ENCODE data around the gene MAGEL2.

DNA sequence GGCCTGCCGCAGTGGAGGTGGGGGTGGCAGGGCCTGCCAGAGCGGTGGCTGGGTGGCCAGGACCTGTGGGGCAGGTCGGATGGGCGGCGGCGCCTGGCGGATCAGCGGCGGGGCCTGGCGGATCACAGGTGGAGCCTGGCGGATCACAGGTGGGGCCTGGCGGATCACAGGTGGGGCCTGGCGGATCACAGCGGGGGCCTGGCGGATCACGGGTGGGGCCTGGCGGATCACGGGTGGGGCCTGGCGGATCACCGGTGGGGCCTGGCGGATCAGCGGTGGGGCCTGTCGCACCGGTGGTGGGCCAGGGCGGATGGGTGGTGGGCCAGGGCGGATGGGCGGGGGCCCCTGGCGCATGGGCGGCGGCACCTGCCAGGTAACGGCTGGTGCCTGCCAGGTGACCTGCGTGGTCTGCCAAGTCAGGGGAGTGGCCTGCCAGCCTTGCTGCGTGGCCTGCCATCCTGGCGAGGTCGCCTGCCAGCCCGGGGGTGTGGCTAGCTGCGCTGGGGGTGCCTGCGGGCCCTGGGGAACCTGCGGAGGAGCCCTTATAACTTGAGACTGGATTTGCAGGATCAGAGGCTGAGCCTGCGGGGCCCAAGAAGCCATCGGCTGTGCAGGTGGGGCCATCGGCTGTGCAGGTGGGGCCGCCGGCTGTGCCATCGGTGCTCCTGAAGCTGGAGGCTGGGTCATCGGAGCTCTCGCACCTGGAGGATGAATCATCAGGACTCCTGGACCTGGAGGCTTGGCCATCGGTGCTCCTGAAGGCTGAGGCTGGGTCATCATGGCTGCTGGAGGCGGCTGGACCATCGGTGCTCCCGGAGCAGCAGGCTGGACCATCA lies 1.3 kb downstream of the MAGEL2 start:
- TF ChIP-seq, protein P1, sequence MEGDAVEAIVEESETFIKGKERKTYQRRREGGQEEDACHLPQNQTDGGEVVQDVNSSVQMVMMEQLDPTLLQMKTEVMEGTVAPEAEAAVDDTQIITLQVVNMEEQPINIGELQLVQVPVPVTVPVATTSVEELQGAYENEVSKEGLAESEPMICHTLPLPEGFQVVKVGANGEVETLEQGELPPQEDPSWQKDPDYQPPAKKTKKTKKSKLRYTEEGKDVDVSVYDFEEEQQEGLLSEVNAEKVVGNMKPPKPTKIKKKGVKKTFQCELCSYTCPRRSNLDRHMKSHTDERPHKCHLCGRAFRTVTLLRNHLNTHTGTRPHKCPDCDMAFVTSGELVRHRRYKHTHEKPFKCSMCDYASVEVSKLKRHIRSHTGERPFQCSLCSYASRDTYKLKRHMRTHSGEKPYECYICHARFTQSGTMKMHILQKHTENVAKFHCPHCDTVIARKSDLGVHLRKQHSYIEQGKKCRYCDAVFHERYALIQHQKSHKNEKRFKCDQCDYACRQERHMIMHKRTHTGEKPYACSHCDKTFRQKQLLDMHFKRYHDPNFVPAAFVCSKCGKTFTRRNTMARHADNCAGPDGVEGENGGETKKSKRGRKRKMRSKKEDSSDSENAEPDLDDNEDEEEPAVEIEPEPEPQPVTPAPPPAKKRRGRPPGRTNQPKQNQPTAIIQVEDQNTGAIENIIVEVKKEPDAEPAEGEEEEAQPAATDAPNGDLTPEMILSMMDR (IDR thresholded peaks at IDR 0.05 in 8 of 11, conservative IDR thresholded peaks at IDR 0.05 in 3 of 11) = no peak
- no peak for TF ChIP-seq POLR2AphosphoS5 (IDR thresholded peaks at IDR 0.05)

All from spleen (tissue), 7 donors.